ENCODE data around the gene ZNF581.

- TF ChIP-seq RFX5 (IDR thresholded peaks at IDR 0.05; ENCODE audit: low read length) (no peak), CTCF (IDR thresholded peaks at IDR 0.05) (no peak), YY1 (IDR thresholded peaks at IDR 0.05; ENCODE audit: low read depth) (no peak), EZH2phosphoT487 (IDR thresholded peaks at IDR 0.05; ENCODE audit: borderline replicate concordance, low read depth) (no peak), CHD2 (IDR thresholded peaks at IDR 0.05; ENCODE audit: low read length, partially characterized antibody) (no peak)
These were observed 47.5 kb downstream of the ZNF581 start for GRCh38 chr19:55690769-55691545.

Data from SK-N-SH (cell line).